ENCODE results near the gene SULT1A1.
"Not testable (repeated sequence)": the region's sequence is repeated elsewhere in the genome, so short reads cannot be mapped to it uniquely, and the experiment has no call there.

Gene SULT1A1

DNA sequence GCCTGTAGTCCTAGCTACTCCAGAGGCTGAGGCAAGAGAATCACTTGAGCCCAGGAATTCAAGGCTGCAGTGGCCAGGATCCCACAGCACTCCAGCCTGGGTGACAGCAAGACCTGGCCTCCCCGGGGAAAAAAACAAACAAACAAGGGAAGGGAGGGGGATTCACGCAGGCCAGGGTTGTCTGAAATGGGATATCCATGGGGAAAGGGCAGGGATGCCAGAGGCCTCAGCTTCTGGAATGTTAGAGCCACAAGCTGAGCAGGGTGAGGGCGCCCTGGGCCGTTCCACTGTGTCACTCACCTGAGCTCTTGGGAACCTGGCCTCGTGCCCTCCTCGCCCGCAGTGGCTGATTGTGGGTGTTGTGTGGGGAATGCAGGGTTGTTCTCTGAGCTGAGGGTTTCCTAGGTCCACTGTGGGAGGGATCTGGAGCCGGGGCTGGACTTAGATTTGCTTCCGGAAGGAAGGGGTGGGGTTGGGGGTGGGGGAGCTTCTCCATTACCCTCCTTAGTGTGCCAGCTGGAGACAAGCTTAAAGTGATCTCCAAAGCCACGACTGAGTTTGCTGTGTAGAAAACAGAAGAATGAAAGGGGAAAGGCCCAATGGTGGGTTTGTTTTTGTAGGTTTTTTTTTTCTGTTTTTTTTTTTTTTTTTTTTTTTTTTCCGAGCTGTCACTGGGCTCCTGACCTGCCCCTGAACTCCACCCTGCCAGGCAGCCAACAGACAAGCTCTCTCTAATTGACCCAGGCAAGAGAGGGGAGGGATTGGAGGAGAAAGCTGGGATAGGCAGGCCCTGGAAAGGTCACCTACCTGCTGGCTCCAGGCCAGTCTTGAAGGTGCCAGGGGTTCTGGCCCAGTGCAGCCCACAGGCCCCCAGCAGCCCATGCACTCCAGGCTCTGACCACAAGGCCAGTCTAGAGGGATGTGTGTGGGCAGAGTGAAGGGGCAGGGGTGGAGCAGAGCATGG lies at the start of gene SULT1A1:
Gene SULT1A1 (minus strand): TSS at position 414 of the 964 bp plus-strand sequence. CDS start 1,189 bp downstream, outside the sequence.
- no peak for DNase-seq (ENCODE audit: low read depth in 4 of 4, low spot score in 1 of 4)

DNA sequence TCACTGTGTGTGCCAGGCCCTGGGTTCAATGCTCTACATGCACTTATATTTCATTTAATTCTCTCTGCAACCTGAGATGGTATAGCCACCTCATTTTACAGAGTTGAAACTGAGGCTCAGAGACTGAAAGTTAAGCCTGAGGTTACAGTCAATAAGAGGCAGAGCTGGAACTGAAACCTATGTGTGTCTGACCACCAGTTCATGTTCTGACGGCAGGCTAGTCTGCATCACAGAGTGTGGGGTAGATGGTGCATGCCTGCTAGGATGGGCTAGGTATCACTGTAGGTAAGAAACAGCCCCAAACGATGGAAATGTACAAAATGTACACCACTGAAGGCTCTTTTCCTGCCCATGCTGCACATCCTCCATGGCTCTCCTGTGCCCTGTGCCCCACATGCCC lies 30.1 kb upstream of the SULT1A1 start:
- DNase-seq (ENCODE audit: low read depth in 4 of 4, low spot score in 1 of 4), result not testable (repeated sequence)

DNA sequence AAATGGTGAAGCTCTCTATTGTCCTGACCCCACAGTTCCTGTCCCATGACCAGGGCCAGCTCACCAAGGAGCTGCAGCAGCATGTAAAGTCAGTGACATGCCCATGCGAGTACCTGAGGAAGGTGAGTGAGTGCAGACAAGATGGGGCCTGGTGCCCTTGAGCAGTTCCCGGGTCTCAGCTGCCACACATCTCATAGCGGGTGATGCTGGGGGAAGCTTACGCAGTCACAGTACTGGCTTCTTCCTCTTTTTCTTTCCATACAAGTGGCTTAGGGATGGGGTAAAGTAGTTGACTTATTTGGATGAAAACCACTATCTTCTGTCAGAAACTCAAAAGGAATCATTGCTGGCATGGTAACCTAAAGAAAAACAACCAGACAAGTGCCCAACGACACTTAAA lies 28.5 kb upstream of the SULT1A1 start:
- not testable (repeated sequence) for DNase-seq (ENCODE audit: low read depth in 4 of 4, low spot score in 1 of 4)

DNA sequence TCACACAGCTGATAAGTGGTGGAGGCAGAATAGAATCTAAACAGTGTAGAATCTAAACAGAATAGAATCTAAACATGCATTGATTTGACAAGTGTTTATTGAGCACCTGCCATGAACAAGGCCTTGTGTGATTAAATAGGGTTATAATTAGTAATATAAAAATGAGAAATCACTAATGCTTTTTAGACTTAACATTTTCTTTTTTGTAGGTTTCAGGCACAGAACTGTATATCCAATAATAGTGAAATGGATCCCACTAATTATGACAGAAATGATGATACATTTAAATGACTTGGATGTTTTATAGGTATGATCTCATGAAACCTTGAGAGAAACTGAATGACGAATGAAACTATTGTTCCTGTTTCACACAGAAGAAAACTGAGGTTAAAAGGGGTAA lies 27.9 kb upstream of the SULT1A1 start, which contains the start of gene NPIPB8:
Gene NPIPB8 (plus strand): TSS at position 301 of the 400 bp plus-strand sequence. CDS start 296 bp downstream, outside the sequence.
- not testable (repeated sequence) for DNase-seq (ENCODE audit: low read depth in 4 of 4, low spot score in 1 of 4)

DNA sequence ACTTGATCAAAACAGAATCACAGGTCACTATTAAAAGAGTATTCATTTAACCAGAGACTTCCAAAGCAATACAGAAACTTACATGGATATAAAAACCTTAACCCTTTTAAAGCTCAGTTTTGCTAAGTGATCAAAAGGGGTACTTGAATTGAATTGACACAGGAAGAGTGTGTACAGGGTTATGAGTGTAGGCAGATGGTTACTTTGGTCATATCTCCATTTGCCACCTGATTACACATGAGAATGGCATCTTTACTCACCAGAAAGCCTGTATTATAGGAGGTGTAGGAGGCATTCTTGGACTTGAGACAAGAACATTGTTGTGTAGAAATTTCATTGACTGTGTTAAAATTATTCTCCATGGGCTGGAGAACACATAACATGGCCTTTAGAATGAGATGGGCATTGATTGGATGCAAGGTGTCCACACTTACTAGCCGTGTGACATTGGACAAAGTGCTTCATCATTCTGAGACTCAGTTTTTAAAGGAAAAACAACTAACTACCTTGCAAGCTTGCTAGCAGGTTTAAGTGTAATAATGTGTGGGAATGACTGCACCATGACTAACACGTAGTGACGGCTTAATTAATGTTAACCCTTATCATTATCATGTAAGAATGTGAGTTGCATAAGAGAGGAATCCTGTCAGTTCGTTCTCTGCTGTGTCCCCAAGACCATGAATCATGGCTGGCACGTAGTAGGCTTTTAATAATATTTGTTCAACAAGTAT lies 26.4 kb upstream of the SULT1A1 start:
- not testable (repeated sequence) for DNase-seq (ENCODE audit: low read depth in 4 of 4, low spot score in 1 of 4)

DNA sequence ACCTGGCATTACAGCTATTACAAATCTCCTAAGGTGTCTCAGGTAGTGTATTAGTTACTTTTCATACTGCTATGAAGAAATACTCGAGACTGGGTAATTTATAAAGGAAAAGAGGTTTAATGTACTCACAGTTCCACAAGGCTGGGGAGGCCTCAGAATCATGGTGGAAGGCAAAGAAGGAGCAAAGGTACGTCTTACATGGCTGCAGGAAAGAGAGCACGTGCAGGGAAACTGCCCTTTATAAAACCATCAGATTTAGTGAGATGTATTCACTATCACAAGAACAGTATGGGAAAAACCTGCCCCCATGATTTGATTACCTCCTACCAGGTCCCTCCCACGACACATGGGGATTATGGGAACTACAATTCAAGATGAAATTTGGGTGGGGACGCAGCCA lies 21.1 kb upstream of the SULT1A1 start:
- not testable (repeated sequence) for DNase-seq (ENCODE audit: low read depth in 4 of 4, low spot score in 1 of 4)

DNA sequence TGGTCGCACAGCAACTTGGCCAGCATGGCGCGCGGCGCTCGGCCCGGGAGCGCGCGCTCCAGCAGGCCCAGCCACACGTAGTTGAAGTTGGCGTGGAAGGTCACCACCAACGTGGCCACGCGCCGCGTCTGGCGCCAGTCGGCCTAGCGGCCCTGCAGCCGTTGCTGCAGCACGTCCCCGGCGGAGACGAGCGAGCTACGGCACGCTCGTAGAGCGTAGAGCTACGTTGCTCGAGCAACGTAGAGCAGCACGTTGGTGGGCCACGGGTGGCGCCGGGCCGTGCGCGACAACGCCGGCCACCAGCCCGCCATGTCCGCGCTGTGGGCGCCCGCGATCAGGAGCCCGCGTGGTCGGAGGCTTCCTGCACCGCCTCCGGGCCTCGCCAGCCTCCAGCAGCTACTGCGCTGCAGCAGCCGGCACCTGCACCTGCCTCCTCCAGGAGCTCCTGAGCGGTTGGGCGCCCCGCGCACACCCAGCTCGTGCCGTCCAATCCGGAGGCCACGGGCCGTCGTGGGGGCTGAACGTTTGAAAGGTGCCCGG lies 13.4 kb upstream of the SULT1A1 start:
- DNase-seq (ENCODE audit: low read depth in 4 of 4, low spot score in 1 of 4), result peak; percentile 20 to 70 (median 46)

DNA sequence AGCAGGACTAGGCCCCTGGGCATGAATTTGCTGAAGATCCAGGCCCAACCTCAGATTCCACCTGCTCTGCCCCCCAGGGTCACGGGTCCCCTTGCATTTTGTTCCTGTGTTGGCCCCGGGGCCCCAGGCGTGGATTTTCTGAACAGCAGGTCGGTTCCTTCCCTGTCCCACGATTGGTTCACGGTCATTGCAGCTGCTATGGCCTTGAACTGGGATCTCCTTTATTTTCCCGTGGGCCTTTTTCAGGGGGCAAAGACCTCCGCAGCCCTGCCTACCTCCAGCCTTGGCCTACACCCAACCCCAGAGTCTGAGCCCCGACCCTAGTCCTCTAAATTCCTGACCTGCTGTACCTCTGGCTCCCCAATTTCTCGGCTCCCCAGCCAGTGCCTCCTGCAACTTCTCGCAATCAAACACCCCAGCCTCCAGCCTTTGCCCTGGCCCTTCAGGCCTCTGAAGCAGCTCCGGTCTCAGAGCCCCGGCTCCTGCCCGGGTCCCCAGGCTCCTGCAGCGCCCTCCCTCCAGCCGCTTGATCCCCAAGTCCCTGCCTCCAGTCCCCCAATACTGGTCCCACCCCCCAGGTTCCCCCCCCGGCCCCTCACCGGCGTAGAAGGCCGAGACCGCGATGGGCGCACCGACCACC lies 12.8 kb upstream of the SULT1A1 start:
- not testable (repeated sequence) for DNase-seq (ENCODE audit: low read depth in 4 of 4, low spot score in 1 of 4)

DNA sequence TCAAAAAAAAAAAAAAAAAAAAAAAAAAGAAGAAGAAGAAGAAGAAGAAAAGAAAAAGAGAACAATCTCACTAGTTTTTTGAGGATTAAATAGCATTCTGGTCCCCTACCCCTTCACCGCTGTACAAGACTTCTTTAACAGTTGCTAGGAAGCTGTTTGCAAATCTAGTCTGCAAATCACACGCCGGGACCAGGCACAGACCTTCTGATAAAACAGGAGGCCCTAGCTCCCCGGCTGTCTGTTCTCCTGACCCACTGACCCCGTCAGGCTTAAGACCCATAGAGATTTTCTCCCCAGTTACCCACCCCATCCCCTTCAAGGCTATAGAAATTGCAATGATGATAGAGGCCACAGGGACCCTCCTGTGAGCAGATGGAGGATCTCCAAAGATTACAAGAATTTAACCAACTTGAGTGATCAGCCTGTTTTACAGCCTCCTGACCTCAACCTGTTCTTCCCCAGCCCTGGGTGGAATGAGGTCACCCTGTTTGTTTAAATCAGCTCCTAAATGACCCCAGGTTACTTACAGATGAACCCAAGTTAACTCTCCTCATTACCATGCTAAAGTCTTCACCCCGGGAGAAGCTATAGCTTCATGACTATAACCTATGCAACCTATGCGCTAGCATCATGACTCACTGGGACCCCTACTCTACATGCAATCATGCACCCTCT lies 11.8 kb upstream of the SULT1A1 start:
- no peak for DNase-seq (ENCODE audit: low read depth in 4 of 4, low spot score in 1 of 4)

DNA sequence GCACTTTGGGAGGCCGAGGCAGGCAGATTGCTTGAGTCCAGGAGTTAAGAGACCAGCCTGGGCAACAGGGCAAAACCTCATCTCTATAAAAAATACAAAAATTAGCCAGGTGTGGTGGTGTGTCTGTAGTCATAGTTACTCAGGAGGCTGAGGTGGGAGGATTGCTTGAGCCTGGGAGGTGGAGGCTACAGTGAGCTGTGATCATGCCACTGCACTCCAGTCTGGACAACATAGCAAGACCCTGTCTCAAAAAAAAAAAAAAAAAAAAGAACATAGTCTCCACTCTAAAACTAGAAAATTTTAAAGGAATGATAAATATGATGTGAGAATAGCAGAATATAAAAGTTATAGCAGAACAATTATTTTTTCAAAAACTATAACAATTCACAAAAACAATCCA lies 10.5 kb upstream of the SULT1A1 start:
- not testable (repeated sequence) for DNase-seq (ENCODE audit: low read depth in 4 of 4, low spot score in 1 of 4)

DNA sequence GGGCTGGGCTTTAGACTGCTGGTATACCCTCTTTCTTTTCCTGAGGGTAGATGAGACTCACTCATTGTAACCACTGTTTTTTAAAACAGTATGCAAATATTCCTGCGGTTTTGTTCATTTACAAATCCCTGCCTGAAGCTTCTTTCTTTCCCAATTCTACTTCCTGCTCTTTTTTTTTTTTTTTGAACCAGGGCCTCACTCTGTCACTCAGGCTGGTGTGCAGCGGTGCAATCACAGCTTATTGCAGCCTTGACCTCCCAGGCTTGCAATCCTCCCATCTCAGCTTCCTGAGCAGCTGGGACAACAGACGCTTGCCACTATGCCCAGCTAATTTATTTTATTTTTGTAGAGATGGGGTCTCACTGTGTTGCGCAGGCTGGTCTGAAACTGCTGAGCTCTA lies 8.0 kb upstream of the SULT1A1 start:
- DNase-seq (ENCODE audit: low read depth in 4 of 4, low spot score in 1 of 4), result no peak

DNA sequence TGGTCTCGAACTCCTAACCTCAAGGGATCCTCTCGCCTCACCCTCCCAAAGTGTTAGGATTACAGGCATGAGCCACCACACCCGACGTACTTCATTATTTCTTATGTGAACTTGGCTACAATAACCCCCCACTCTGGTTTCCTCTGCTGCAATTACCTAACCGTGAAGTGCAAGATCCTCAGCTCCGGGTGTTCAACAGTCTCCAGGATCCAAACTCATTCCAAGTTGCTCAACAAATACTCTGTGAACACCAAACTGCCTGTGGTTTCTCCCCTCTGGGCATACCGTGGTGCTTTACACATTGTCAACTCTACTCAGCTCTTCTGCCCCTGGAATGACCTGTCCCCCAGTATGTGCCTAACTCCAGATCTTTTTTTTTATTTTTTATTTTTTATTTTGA lies 6.8 kb upstream of the SULT1A1 start:
- no peak for DNase-seq (ENCODE audit: low read depth in 4 of 4, low spot score in 1 of 4)

DNA sequence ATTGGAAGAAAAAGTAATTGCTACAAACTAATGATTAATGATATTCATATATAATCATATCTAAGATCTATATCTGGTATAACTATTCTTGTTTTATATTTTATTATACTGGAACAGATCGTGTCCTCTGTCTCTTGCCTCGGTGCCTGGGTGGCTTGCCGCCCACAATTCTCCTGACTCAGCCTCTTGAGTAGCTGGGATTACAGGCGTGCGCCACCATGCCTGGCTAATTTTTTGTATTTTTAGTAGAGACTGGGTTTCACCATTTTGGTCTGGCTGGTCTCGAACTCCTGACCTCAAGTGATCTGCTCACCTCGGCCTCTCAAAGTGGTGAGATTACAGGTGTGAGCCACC lies 6.4 kb upstream of the SULT1A1 start:
- DNase-seq (ENCODE audit: low read depth in 4 of 4, low spot score in 1 of 4), result not testable (repeated sequence)

DNA sequence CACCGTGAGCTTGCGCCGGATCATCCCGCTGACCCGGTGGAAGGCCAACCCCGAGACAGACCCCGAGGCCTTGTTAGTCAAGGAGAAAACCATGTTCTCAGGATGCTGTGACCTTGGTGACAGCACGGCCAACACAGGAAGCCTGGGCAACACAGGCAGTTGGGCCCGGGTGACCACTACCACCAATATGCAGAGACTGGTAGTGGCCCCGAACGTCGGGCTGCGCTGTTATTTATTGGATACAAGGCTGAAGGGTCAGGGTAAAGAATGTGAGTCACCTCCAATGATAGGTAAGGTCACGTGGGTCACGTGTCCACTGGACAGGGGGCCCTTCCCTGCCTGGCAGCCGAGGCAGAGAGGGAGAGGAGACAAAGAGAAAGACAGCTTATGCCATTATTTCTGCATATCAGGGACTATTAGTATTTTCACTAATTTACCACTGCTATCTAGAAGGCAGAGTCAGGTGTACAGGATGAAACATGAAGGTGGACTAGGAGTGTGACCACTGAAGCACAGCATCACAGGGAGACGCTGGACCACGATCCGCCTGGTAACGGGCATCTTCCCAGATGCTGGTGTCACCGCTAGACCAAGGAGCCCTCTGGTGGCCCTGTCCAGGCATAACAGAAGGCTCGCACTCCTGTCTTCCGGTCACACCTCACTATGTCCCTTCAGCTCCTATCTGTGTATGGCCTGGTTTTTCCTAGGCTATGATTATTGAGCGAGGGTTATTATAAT lies 5.8 kb upstream of the SULT1A1 start:
- DNase-seq (ENCODE audit: low read depth in 4 of 4, low spot score in 1 of 4), result not testable (repeated sequence)

DNA sequence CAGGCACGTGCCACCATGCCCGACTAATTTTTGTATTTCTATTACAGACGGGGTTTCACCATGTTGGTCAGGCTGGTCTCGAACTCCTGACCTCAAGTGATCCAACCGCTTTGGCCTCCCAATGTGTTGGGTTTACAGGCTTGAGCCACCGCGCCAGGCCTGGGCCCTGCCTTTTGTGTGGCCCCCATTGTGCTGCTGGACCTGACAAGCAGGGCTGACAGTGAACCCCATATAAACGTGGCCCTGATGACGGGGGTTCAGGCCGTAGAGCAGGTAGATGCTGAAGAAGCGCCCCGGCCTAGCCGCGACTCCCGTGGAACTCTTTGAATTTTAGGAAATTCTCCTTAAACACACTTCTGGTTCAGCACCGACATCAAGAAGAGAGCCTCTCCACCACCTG lies 4.7 kb upstream of the SULT1A1 start:
- not testable (repeated sequence) for DNase-seq (ENCODE audit: low read depth in 4 of 4, low spot score in 1 of 4)

DNA sequence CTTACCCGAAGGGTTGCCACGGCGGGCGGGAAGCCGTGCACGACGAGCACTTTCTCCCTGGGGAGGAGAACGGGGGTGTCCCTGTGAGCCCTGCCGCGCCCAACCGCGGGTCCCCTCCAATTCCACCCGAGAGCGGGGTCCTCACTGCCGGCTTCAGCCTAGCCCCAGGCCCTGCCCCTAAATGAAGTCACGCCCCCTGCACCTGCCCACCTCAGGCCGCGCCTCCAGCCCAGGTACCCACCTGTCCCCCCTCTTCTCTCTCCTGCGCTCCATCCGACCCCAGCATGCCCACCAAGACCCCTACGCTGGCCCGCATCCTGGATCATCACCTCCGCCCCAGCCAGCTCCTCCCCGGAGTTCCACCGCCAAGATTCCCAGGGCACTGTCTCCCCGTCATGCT lies 4.1 kb upstream of the SULT1A1 start:
- not testable (repeated sequence) for DNase-seq (ENCODE audit: low read depth in 4 of 4, low spot score in 1 of 4)

DNA sequence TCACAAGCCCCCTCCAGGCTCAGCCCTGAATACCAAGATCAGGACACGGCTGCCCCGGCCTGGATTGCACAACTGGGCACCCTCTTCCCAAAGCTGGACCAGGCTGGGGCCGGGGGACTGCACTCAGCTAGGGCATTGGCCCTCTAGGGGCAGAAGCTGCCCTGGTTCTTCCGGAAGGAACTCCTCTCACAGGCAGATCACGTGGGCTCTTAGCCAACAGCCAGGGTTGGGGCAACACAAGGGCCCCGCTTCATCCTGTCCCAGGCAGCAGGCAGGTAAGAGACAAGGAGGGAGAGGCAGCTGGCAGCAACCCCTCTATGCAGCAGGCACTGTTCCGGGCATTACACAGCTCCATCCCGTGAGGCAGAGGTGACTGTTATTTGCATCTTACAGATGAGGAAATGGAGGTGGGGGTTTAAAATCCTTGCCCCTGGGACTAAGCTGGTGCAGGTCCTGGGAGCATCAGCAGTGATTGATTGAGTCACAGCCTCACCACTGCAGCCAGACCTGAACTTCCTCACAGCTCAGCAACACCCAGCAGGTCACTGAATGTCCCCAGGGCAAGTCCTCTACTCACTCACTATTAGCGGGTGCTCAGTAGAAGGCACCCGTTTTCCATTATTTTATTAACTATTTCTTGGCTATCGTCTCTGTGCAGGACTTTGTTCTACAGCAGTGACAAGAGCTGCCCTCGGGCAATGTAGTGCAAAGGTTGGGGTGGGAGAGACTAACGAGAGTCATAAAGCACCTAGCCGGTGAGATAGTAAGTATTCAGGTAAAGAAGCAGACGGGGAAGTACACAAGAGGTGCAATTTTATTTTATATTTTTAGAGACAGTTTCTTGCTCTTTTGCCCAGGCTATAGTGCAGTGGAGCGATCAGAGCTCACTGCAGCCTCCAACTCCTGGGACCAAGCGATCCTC lies 2.8 kb upstream of the SULT1A1 start:
- DNase-seq (ENCODE audit: low read depth in 4 of 4, low spot score in 1 of 4), result not testable (repeated sequence)

DNA sequence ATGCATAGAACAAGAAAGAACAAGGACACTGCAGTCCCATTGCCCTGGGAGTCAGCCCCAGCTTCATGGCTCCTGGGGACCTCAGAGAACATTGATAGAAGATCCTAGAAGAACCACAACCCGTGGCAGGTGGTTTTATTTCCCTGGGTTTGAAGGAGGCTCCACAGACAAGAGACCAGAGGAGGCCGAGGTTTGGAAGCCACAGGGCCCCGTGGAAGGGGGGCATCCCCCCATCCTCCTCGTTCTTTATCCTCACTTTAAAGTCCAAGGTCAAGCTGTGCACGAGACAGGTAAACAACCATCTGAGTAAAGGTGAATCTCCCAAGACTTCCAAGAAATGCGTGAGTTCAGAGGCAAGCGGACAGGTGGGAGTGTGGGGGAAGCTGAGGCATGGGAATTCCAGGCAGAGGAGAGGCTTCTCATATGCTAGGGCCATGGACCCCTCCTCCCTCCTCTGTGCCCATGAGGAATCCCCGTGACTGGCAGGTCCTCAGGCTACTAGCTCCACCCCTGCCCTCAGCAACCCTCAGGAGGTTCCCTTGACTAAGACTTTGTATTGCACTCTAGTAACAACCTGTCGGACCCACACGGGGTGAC lies 849 bp upstream of the SULT1A1 start:
- no peak for DNase-seq (ENCODE audit: low read depth in 4 of 4, low spot score in 1 of 4)

Data from stimulated activated CD4-positive, alpha-beta T cell treated with anti-CD3 and anti-CD28 coated beads, Interleukin-1b, Interleukin-23, amount 100 ng/mL, for 24 hours (primary cell).